ENCODE data around the gene MAN1C1. TPM values are rescaled to one million over a fixed set of nuclear protein-coding genes. Genes with fewer than 3 reads are reported as not detected.

Gene MAN1C1
- 10.4 to 16.8 TPM (median 12.2 TPM) in 3 replicates for total RNA-seq (2021)
- percentile 49 among the genes with signal in this experiment for Bru-seq, nascent RNA
- long read RNA-seq, experiment 1, full-length matches to known transcripts: 69 of 93 reads
- long read RNA-seq, experiment 1, partial matches to known transcripts: 5 of 93 reads
- long read RNA-seq, experiment 1, other reads (novel, unspliced or antisense): 19 of 93 reads
- long read RNA-seq, experiment 2, full-length matches to known transcripts: 6 of 17 reads
- long read RNA-seq, experiment 2, partial matches to known transcripts: 2 of 17 reads
- long read RNA-seq, experiment 2, other reads (novel, unspliced or antisense): 9 of 17 reads
- long read RNA-seq, experiment 3, partial matches to known transcripts: 0 of 1 reads
- long read RNA-seq, experiment 3, other reads (novel, unspliced or antisense): 0 of 1 reads

- Mint-ChIP-seq H3K27ac (no peak within 1 kb of the TSS), H3K27me3 (ENCODE audit: low read depth) (peaks cover 44% of the 10 kb centered on the region), H3K9me3 (no peaks in the 10 kb centered on the region), H3K4me3 (peak within 1 kb of the TSS; percentile 76), H3K36me3 (no peaks in the 10 kb centered on the region), H3K4me1 (peaks cover 28% of the 10 kb centered on the region)
- ATAC-seq (peak; percentile 92), DNase-seq (ENCODE audit: low spot score) (peak; percentile 95)
- ChIA-PET CTCF (interaction anchor here (0.7 to 4.5 kb wide), 15 partner anchors 8 to 194 kb away, joined by 3 to 43 read pairs (median 4); partner anchors contain the start of gene SELENON), POLR2A (interaction anchor here (1.1 kb wide), 1 partner anchor 194 kb away, joined by 3 read pairs; no protein-coding TSS in a partner anchor)
- TF ChIP-seq SP1 (CRISPR knock-in tag; conservative IDR thresholded peaks at IDR 0.05): peak; percentile 89
- peak; percentile 84 for TF ChIP-seq NFYB (CRISPR knock-in tag; conservative IDR thresholded peaks at IDR 0.05; ENCODE audit: low read depth)
- TF ChIP-seq TEAD1 (CRISPR knock-in tag; IDR thresholded peaks at IDR 0.05): 0 out of 2 replicates have a peak, but pooled peaks have one; percentile 67
- TF ChIP-seq E2F5 (CRISPR knock-in tag; IDR thresholded peaks at IDR 0.05): peak; percentile 84; the same call in 1 of the 2 replicates
- peak; percentile 75 for TF ChIP-seq FOXK1 (CRISPR knock-in tag; IDR thresholded peaks at IDR 0.05)
- no peak for TF ChIP-seq AR (CRISPR knock-in tag; IDR thresholded peaks at IDR 0.05)
- TF ChIP-seq ESRRA (CRISPR knock-in tag; IDR thresholded peaks at IDR 0.05; ENCODE audit: borderline replicate concordance): no peak
- peak; percentile 28; the same call in 1 of the 2 replicates for TF ChIP-seq FOXP1 (CRISPR knock-in tag; IDR thresholded peaks at IDR 0.05; ENCODE audit: borderline replicate concordance)
Observed at GRCh38 chr1:25616095-25616986, at the start of gene MAN1C1. Gene MAN1C1 (plus strand): TSS chr1:25616791. CDS start chr1:25617798, 1,007 bp downstream.

GRCh38 chr1:25567710-25568089, 48.9 kb upstream of the MAN1C1 start:
- H3K9me3 Mint-ChIP-seq: no peaks in the 10 kb centered on the region
- no peak for ATAC-seq
- H3K4me1 Mint-ChIP-seq: peaks cover 53% of the 10 kb centered on the region
- DNase-seq (ENCODE audit: low spot score): no peak
- TF ChIP-seq MYBL2 (CRISPR knock-in tag; IDR thresholded peaks at IDR 0.05) (no peak), ZNF317 (CRISPR knock-in tag; IDR thresholded peaks at IDR 0.05; ENCODE audit: borderline replicate concordance, low read depth) (no peak), ZNF138 (CRISPR knock-in tag; conservative IDR thresholded peaks at IDR 0.05) (no peak), TCF7 (CRISPR knock-in tag; IDR thresholded peaks at IDR 0.05; ENCODE audit: low read depth) (no peak)
- ChIA-PET CTCF (interaction anchor here (0.5 to 2.5 kb wide), 7 partner anchors 12 to 175 kb away, joined by 3 to 10 read pairs (median 3); no protein-coding TSS in a partner anchor), POLR2A (no interaction called here)
- H3K27me3 Mint-ChIP-seq (ENCODE audit: low read depth): no peaks in the 10 kb centered on the region
- H3K4me3 Mint-ChIP-seq: no peak overlapping the region
- peak overlapping the region; percentile 96 for H3K27ac Mint-ChIP-seq
- H3K36me3 Mint-ChIP-seq: 0 out of 2 replicates have a peak, but pooled peaks cover 5% of the 10 kb centered on the region

- ATAC-seq (peak; percentile 82), DNase-seq (ENCODE audit: low spot score) (peak; percentile 75)
- Mint-ChIP-seq H3K9me3 (no peaks in the 10 kb centered on the region), H3K27me3 (ENCODE audit: low read depth) (no peaks in the 10 kb centered on the region; the same call in 1 of the 2 replicates), H3K27ac (peak overlapping the region; percentile 96), H3K36me3 (0 out of 2 replicates have a peak, but pooled peaks cover 5% of the 10 kb centered on the region), H3K4me3 (no peak overlapping the region), H3K4me1 (peaks cover 54% of the 10 kb centered on the region)
- ChIA-PET CTCF (interaction anchor here (0.9 to 2.5 kb wide), 4 partner anchors 11 to 44 kb away, joined by 3 to 9 read pairs (median 4); no protein-coding TSS in a partner anchor), POLR2A (no interaction called here)
- no peak for TF ChIP-seq PREB (CRISPR knock-in tag; IDR thresholded peaks at IDR 0.05; ENCODE audit: borderline replicate concordance)
- no peak for TF ChIP-seq NFYB (CRISPR knock-in tag; conservative IDR thresholded peaks at IDR 0.05; ENCODE audit: low read depth)
- TF ChIP-seq ZNF317 (CRISPR knock-in tag; IDR thresholded peaks at IDR 0.05; ENCODE audit: borderline replicate concordance, low read depth): no peak
- TF ChIP-seq NR3C1 (CRISPR knock-in tag; conservative IDR thresholded peaks at IDR 0.05; ENCODE audit: low read depth): no peak
- no peak for TF ChIP-seq ZMAT4 (CRISPR knock-in tag; IDR thresholded peaks at IDR 0.05)
- no peak for TF ChIP-seq ZNF121 (CRISPR knock-in tag; IDR thresholded peaks at IDR 0.05)
- TF ChIP-seq E2F5 (CRISPR knock-in tag; IDR thresholded peaks at IDR 0.05): no peak
- no peak for TF ChIP-seq TCF7 (CRISPR knock-in tag; IDR thresholded peaks at IDR 0.05; ENCODE audit: low read depth)
- TF ChIP-seq IRF2 (CRISPR knock-in tag; IDR thresholded peaks at IDR 0.05; ENCODE audit: borderline replicate concordance, low read depth): no peak
- no peak for TF ChIP-seq GRHL2 (CRISPR knock-in tag; IDR thresholded peaks at IDR 0.05; ENCODE audit: insufficient replicate concordance, severe bottlenecking)
- TF ChIP-seq MAX (CRISPR knock-in tag; IDR thresholded peaks at IDR 0.05): no peak
Observed at GRCh38 chr1:25568090-25568833, 48.3 kb upstream of the MAN1C1 start.

Measured in WTC11 (cell line).